ENCODE data around the gene DUSP5.

The DUSP5 gene

GRCh38 chr10:110503528-110504110, 5.9 kb downstream of the DUSP5 start:
- Mint-ChIP-seq H3K9me3 (no peaks in the 10 kb centered on the region), H3K4me1 (peaks cover 90% of the 10 kb centered on the region), H3K4me3 (peak overlapping the region; percentile 91), H3K27ac (peak overlapping the region; percentile 99), H3K27me3 (no peaks in the 10 kb centered on the region), H3K36me3 (peaks cover 56% of the 10 kb centered on the region)

GRCh38 chr10:110504111-110504735, 6.5 kb downstream of the DUSP5 start:
- Mint-ChIP-seq H3K4me1 (peaks cover 91% of the 10 kb centered on the region), H3K27me3 (no peaks in the 10 kb centered on the region), H3K9me3 (no peaks in the 10 kb centered on the region), H3K27ac (peak overlapping the region; percentile 99), H3K36me3 (peaks cover 55% of the 10 kb centered on the region), H3K4me3 (peak overlapping the region; percentile 91)

- Mint-ChIP-seq H3K9me3 (no peaks in the 10 kb centered on the region), H3K27ac (peak overlapping the region; percentile 99), H3K4me1 (peaks cover 82% of the 10 kb centered on the region), H3K27me3 (no peaks in the 10 kb centered on the region), H3K4me3 (peak overlapping the region; percentile 91), H3K36me3 (peaks cover 48% of the 10 kb centered on the region)
Observed at GRCh38 chr10:110505130-110505770, 7.5 kb downstream of the DUSP5 start.

- Mint-ChIP-seq H3K9me3 (no peaks in the 10 kb centered on the region), H3K36me3 (peaks cover 52% of the 10 kb centered on the region), H3K4me3 (no peak overlapping the region)
Observed at GRCh38 chr10:110506448-110506847, 8.7 kb downstream of the DUSP5 start.

GRCh38 chr10:110507346-110507745, 9.6 kb downstream of the DUSP5 start:
- peaks cover 69% of the 10 kb centered on the region for H3K4me1 Mint-ChIP-seq
- H3K4me3 Mint-ChIP-seq = no peak overlapping the region
- H3K27me3 Mint-ChIP-seq = no peaks in the 10 kb centered on the region
- no peak overlapping the region for H3K27ac Mint-ChIP-seq
- peaks cover 51% of the 10 kb centered on the region for H3K36me3 Mint-ChIP-seq
- no peaks in the 10 kb centered on the region for H3K9me3 Mint-ChIP-seq

More at GRCh38 chr10:110506448-110506847, 8.7 kb downstream of the DUSP5 start:
- peaks cover 70% of the 10 kb centered on the region for H3K4me1 Mint-ChIP-seq
- H3K27me3 Mint-ChIP-seq = no peaks in the 10 kb centered on the region
- peak overlapping the region; percentile 87 for H3K27ac Mint-ChIP-seq

- Mint-ChIP-seq H3K27me3 (no peaks in the 10 kb centered on the region), H3K4me3 (no peak overlapping the region), H3K9me3 (no peaks in the 10 kb centered on the region), H3K4me1 (peaks cover 69% of the 10 kb centered on the region), H3K27ac (no peak overlapping the region), H3K36me3 (peaks cover 51% of the 10 kb centered on the region)
Observed at GRCh38 chr10:110508159-110508788, 10.6 kb downstream of the DUSP5 start.

- no peak overlapping the region for H3K27ac Mint-ChIP-seq
Observed at GRCh38 chr10:110508806-110509544, 11.3 kb downstream of the DUSP5 start.

GRCh38 chr10:110509560-110509959, 11.9 kb downstream of the DUSP5 start:
- Mint-ChIP-seq H3K27ac (no peak overlapping the region), H3K4me3 (no peak overlapping the region), H3K27me3 (no peaks in the 10 kb centered on the region), H3K9me3 (peaks cover 5% of the 10 kb centered on the region), H3K36me3 (peaks cover 54% of the 10 kb centered on the region), H3K4me1 (peaks cover 66% of the 10 kb centered on the region)

More at GRCh38 chr10:110508806-110509544, 11.3 kb downstream of the DUSP5 start:
- peaks cover 5% of the 10 kb centered on the region for H3K9me3 Mint-ChIP-seq
- H3K4me3 Mint-ChIP-seq = no peak overlapping the region
- peaks cover 54% of the 10 kb centered on the region for H3K36me3 Mint-ChIP-seq
- H3K4me1 Mint-ChIP-seq = peaks cover 69% of the 10 kb centered on the region
- no peaks in the 10 kb centered on the region for H3K27me3 Mint-ChIP-seq

GRCh38 chr10:110510086-110510485, 12.4 kb downstream of the DUSP5 start:
- Mint-ChIP-seq H3K9me3 (peaks cover 5% of the 10 kb centered on the region), H3K27ac (no peak overlapping the region), H3K4me3 (no peak overlapping the region), H3K4me1 (peaks cover 60% of the 10 kb centered on the region), H3K36me3 (peaks cover 51% of the 10 kb centered on the region), H3K27me3 (no peaks in the 10 kb centered on the region)

GRCh38 chr10:110510730-110511129, 13.0 kb downstream of the DUSP5 start:
- H3K27ac Mint-ChIP-seq = no peak overlapping the region
- no peak overlapping the region for H3K4me3 Mint-ChIP-seq
- H3K9me3 Mint-ChIP-seq = peaks cover 5% of the 10 kb centered on the region
- H3K27me3 Mint-ChIP-seq = no peaks in the 10 kb centered on the region
- H3K36me3 Mint-ChIP-seq = peaks cover 52% of the 10 kb centered on the region
- H3K4me1 Mint-ChIP-seq = peaks cover 54% of the 10 kb centered on the region

- Mint-ChIP-seq H3K27me3 (no peaks in the 10 kb centered on the region), H3K4me1 (peaks cover 42% of the 10 kb centered on the region), H3K36me3 (peaks cover 44% of the 10 kb centered on the region), H3K4me3 (peak overlapping the region; percentile 63), H3K9me3 (peaks cover 5% of the 10 kb centered on the region), H3K27ac (peak overlapping the region; percentile 96)
Observed at GRCh38 chr10:110511734-110512449, 14.2 kb downstream of the DUSP5 start.

- peak overlapping the region; percentile 63 for H3K4me3 Mint-ChIP-seq
- no peaks in the 10 kb centered on the region for H3K27me3 Mint-ChIP-seq
- peaks cover 39% of the 10 kb centered on the region for H3K36me3 Mint-ChIP-seq
- H3K27ac Mint-ChIP-seq = peak overlapping the region; percentile 96
- peaks cover 5% of the 10 kb centered on the region for H3K9me3 Mint-ChIP-seq
- H3K4me1 Mint-ChIP-seq = peaks cover 41% of the 10 kb centered on the region
Observed at GRCh38 chr10:110512461-110513187, 14.9 kb downstream of the DUSP5 start.

GRCh38 chr10:110513949-110514348, 16.2 kb downstream of the DUSP5 start:
- peaks cover 31% of the 10 kb centered on the region for H3K4me1 Mint-ChIP-seq
- H3K27me3 Mint-ChIP-seq = no peaks in the 10 kb centered on the region
- H3K36me3 Mint-ChIP-seq = peaks cover 26% of the 10 kb centered on the region
- peaks cover 5% of the 10 kb centered on the region for H3K9me3 Mint-ChIP-seq
- no peak overlapping the region for H3K4me3 Mint-ChIP-seq
- H3K27ac Mint-ChIP-seq = peak overlapping the region; percentile 96

- Mint-ChIP-seq H3K9me3 (peaks cover 5% of the 10 kb centered on the region), H3K27ac (no peak overlapping the region), H3K36me3 (peaks cover 28% of the 10 kb centered on the region)
Observed at GRCh38 chr10:110514848-110515247, 17.1 kb downstream of the DUSP5 start.

More at GRCh38 chr10:110514848-110515247, 17.1 kb downstream of the DUSP5 start:
- H3K4me3 Mint-ChIP-seq = no peak overlapping the region
- H3K27me3 Mint-ChIP-seq = no peaks in the 10 kb centered on the region
- H3K4me1 Mint-ChIP-seq = peaks cover 26% of the 10 kb centered on the region
